Measurements from ENCODE around the gene CYTH1. TPM values are rescaled to one million over a fixed set of nuclear protein-coding genes. Genes with fewer than 3 reads are reported as not detected.
A peak's percentile ranks its signal among the peaks of the same experiment; 100 is the strongest.

CYTH1 gene
- total and polyA plus RNA-seq, 8 donors = 36.6 to 96.1 (median 41.3) TPM

GRCh38 chr17:78790552-78790951 is 8.5 kb upstream of the CYTH1 start:
- H3K9me3 ChIP-seq = no peaks in the 10 kb centered on the region
- peak overlapping the region; percentile 71 to 73 for H3K27ac ChIP-seq
- peaks cover 15 to 24% of the 10 kb centered on the region in 2 donors for H3K4me1 ChIP-seq
- DNase-seq (no peak), ATAC-seq (peak; percentile 50)
- no peaks in the 10 kb centered on the region for H3K27me3 ChIP-seq
- intact Hi-C loops (cut with DNase I) = no loop called here
- peaks cover 0 to 26% of the 10 kb centered on the region in 2 donors for H3K36me3 ChIP-seq
- TF ChIP-seq CTCF (IDR thresholded peaks at IDR 0.05) = no peak
- no peak overlapping the region for H3K4me3 ChIP-seq

GRCh38 chr17:78789663-78790181 is 7.6 kb upstream of the CYTH1 start:
- Histone ChIP-seq H3K4me3 (no peak overlapping the region), H3K27me3 (no peaks in the 10 kb centered on the region), H3K36me3 (peaks cover 0 to 18% of the 10 kb centered on the region in 2 donors), H3K9me3 (no peaks in the 10 kb centered on the region), H3K27ac (peak overlapping the region; percentile 71 to 73), H3K4me1 (peaks cover 15 to 32% of the 10 kb centered on the region in 2 donors)
- peak; percentile 65 to 84 (median 81) for DNase-seq
- intact Hi-C loops (cut with DNase I) = no loop called here
- no peak for TF ChIP-seq CTCF (IDR thresholded peaks at IDR 0.05)
- ATAC-seq = peak; percentile 75

- ATAC-seq = peak; percentile 59
- H3K4me1 ChIP-seq = peaks cover 15 to 32% of the 10 kb centered on the region in 2 donors
- H3K27ac ChIP-seq = peak overlapping the region; percentile 71 to 73
- no peaks in the 10 kb centered on the region for H3K27me3 ChIP-seq
- TF ChIP-seq CTCF (IDR thresholded peaks at IDR 0.05) = no peak
- no peak for DNase-seq
- peaks cover 0 to 12% of the 10 kb centered on the region in 2 donors for H3K36me3 ChIP-seq
- H3K4me3 ChIP-seq = no peak overlapping the region
- intact Hi-C loops (cut with DNase I) = no loop called here
- no peaks in the 10 kb centered on the region for H3K9me3 ChIP-seq
Observed at GRCh38 chr17:78789149-78789662, 7.1 kb upstream of the CYTH1 start.

- Histone ChIP-seq H3K27me3 (no peaks in the 10 kb centered on the region), H3K4me3 (no peak overlapping the region), H3K9me3 (no peaks in the 10 kb centered on the region), H3K4me1 (peaks cover 19 to 38% of the 10 kb centered on the region in 2 donors), H3K36me3 (peaks cover 0 to 5% of the 10 kb centered on the region in 2 donors), H3K27ac (no peak overlapping the region)
- intact Hi-C loops (cut with DNase I) = no loop called here
- no peak for TF ChIP-seq CTCF (IDR thresholded peaks at IDR 0.05)
- no peak for ATAC-seq
- DNase-seq = no peak
Observed at GRCh38 chr17:78788451-78788850, 6.4 kb upstream of the CYTH1 start.

- no peaks in the 10 kb centered on the region for H3K27me3 ChIP-seq
- intact Hi-C loops (cut with DNase I) = no loop called here
- TF ChIP-seq CTCF (IDR thresholded peaks at IDR 0.05) = no peak
- no peak overlapping the region for H3K27ac ChIP-seq
- H3K4me1 ChIP-seq = peaks cover 24 to 46% of the 10 kb centered on the region in 2 donors
- DNase-seq = no peak
- H3K4me3 ChIP-seq = no peak overlapping the region
- no peaks in the 10 kb centered on the region for H3K36me3 ChIP-seq
- ATAC-seq = no peak
- no peaks in the 10 kb centered on the region for H3K9me3 ChIP-seq
Observed at GRCh38 chr17:78787444-78787843, 5.4 kb upstream of the CYTH1 start.

Measured in left lung (tissue), 10 donors.